Effector memory CD4-positive, alpha-beta T cell (primary cell): ENCODE measurements around the gene C1QTNF12.

Experiments used
- DNase-seq, 3 donors: peaks; one replicate each; pipeline ENCODE4 v3.0.0-alpha.2; 2020
- H3K27ac ChIP-seq: 2 replicates; pipeline ENCODE4 v1.7.0; 2013; ENCODE audit warnings: mild to moderate bottlenecking, low read length, moderate library complexity; ENCODE audit not compliant: insufficient read depth, poor library complexity, severe bottlenecking
- H3K27me3 ChIP-seq: replicated peaks from 2 replicates; pipeline ENCODE4 v1.7.0; 2013; ENCODE audit warnings: mild to moderate bottlenecking, low read length; ENCODE audit not compliant: insufficient read depth, control insufficient read depth, poor library complexity, severe bottlenecking
- H3K36me3 ChIP-seq: 2 replicates; pipeline ENCODE4 v1.7.0; 2013; ENCODE audit warnings: mild to moderate bottlenecking, low read length, moderate library complexity; ENCODE audit not compliant: control insufficient read depth, insufficient read depth
- H3K4me1 ChIP-seq: 2 replicates; pipeline ENCODE4 v1.7.0; 2013; ENCODE audit warnings: low read length, mild to moderate bottlenecking; ENCODE audit not compliant: control insufficient read depth, insufficient read depth, poor library complexity, severe bottlenecking
- H3K4me3 ChIP-seq: 2 replicates; pipeline ENCODE4 v1.7.0; 2013; ENCODE audit warnings: low read length, low read depth, mild to moderate bottlenecking; ENCODE audit not compliant: insufficient read depth, poor library complexity, severe bottlenecking
- H3K9me3 ChIP-seq: 2 replicates; pipeline ENCODE4 v1.7.0; 2013; ENCODE audit warnings: mild to moderate bottlenecking, low read length, moderate library complexity; ENCODE audit not compliant: control insufficient read depth

Gene C1QTNF12

GRCh38 chr1:1290238-1290731 lies 43.8 kb upstream of the C1QTNF12 start:
- H3K4me3 ChIP-seq: no peak overlapping the region
- no peak overlapping the region for H3K27ac ChIP-seq
- no peaks in the 10 kb centered on the region for H3K27me3 ChIP-seq
- H3K9me3 ChIP-seq: no peaks in the 10 kb centered on the region
- no peaks in the 10 kb centered on the region for H3K36me3 ChIP-seq
- DNase-seq: peak in 2 of 3 donors; percentile 23 to 52
- no peaks in the 10 kb centered on the region for H3K4me1 ChIP-seq

DNA sequence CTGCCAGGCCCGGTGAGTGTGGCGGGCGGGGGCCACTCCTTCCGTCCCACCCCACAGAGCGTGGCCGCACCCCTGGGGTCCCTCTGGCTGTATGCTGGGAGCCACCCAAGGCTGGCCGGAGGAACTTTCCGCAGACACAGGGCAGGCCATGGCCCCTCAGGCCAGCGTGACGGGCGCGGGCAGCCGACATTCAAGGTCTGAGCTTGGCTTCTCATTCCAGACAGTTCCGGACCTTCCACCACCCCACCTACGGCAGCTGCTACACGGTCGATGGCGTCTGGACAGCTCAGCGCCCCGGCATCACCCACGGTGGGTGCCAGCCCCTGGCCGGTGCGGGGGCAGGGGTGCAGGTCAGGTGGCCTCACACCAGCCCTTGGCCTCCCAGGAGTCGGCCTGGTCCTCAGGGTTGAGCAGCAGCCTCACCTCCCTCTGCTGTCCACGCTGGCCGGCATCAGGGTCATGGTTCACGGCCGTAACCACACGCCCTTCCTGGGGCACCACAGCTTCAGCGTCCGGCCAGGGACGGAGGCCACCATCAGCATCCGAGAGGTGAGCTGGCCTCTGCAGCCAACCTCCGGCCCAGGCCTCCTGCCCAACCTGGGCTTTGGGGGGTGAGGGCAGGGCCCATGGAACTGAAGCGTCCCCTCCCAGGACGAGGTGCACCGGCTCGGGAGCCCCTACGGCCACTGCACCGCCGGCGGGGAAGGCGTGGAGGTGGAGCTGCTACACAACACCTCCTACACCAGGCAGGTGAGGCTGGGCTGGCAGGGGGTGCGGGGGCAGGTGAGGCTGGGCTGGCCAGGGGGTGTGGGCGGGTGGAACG lies 41.0 kb upstream of the C1QTNF12 start:
- H3K27me3 ChIP-seq: no peaks in the 10 kb centered on the region
- H3K36me3 ChIP-seq: no peaks in the 10 kb centered on the region
- H3K9me3 ChIP-seq: no peaks in the 10 kb centered on the region
- H3K4me1 ChIP-seq: no peaks in the 10 kb centered on the region
- H3K4me3 ChIP-seq: no peak overlapping the region
- no peak for DNase-seq
- no peak overlapping the region for H3K27ac ChIP-seq

GRCh38 chr1:1286313-1287261 lies 40.1 kb upstream of the C1QTNF12 start:
- H3K27ac ChIP-seq: no peak overlapping the region
- DNase-seq: no peak

GRCh38 chr1:1285611-1286311 lies 39.2 kb upstream of the C1QTNF12 start:
- Histone ChIP-seq H3K27me3 (no peaks in the 10 kb centered on the region), H3K27ac (no peak overlapping the region), H3K9me3 (no peaks in the 10 kb centered on the region), H3K36me3 (no peaks in the 10 kb centered on the region), H3K4me1 (no peaks in the 10 kb centered on the region), H3K4me3 (no peak overlapping the region)
- no peak for DNase-seq

More at GRCh38 chr1:1286313-1287261, 40.1 kb upstream of the C1QTNF12 start:
- no peaks in the 10 kb centered on the region for H3K27me3 ChIP-seq
- H3K4me1 ChIP-seq: no peaks in the 10 kb centered on the region
- H3K4me3 ChIP-seq: no peak overlapping the region
- no peaks in the 10 kb centered on the region for H3K9me3 ChIP-seq
- no peaks in the 10 kb centered on the region for H3K36me3 ChIP-seq

DNA sequence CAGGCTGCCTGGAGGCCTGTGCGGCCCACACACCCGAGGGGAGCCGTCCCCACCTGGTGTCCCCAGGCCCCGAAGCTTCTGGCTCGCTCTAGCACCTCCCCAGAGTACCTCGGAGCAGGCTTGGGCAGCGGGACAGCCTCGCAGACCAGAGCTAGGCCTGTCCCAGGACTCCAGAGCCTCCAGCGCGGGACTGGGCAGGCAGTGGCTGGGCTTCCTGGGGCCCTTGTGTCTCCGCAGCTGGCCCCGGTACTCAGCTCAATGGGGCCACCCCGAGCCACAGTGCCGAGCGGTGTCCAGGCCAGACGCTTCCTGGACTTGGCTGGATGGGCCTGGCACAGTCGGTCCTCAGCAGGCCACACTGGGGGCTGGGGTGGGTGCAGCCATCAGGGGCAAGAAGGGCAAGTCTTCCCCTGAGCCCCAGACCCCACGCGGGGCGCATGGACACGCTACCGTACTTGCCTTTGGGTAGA lies 38.6 kb upstream of the C1QTNF12 start:
- H3K4me1 ChIP-seq: no peaks in the 10 kb centered on the region

GRCh38 chr1:1284221-1285101 lies 37.9 kb upstream of the C1QTNF12 start:
- Histone ChIP-seq H3K4me3 (no peak overlapping the region), H3K27ac (no peak overlapping the region), H3K4me1 (no peaks in the 10 kb centered on the region), H3K27me3 (no peaks in the 10 kb centered on the region), H3K9me3 (no peaks in the 10 kb centered on the region), H3K36me3 (no peaks in the 10 kb centered on the region)
- no peak for DNase-seq

More for the DNA sequence above, 38.6 kb upstream of the C1QTNF12 start:
- Histone ChIP-seq H3K9me3 (no peaks in the 10 kb centered on the region), H3K27ac (no peak overlapping the region), H3K36me3 (no peaks in the 10 kb centered on the region), H3K27me3 (no peaks in the 10 kb centered on the region), H3K4me3 (no peak overlapping the region)
- no peak for DNase-seq

GRCh38 chr1:1283821-1284220 lies 37.3 kb upstream of the C1QTNF12 start:
- Histone ChIP-seq H3K27me3 (no peaks in the 10 kb centered on the region), H3K4me1 (no peaks in the 10 kb centered on the region), H3K27ac (no peak overlapping the region), H3K36me3 (no peaks in the 10 kb centered on the region), H3K9me3 (no peaks in the 10 kb centered on the region), H3K4me3 (no peak overlapping the region)
- no peak for DNase-seq

GRCh38 chr1:1282998-1283397 lies 36.5 kb upstream of the C1QTNF12 start:
- Histone ChIP-seq H3K27me3 (no peaks in the 10 kb centered on the region), H3K9me3 (no peaks in the 10 kb centered on the region), H3K4me3 (no peak overlapping the region), H3K27ac (no peak overlapping the region), H3K4me1 (no peaks in the 10 kb centered on the region), H3K36me3 (no peaks in the 10 kb centered on the region)
- DNase-seq: no peak
